HS-27A (cell line): ENCODE results near the gene IL17RD.
A peak's percentile ranks its signal among the peaks of the same experiment; 100 is the strongest.

Experiments
- DNase-seq: peaks from one replicate; pipeline ENCODE4 v3.0.0-alpha.2; 2012; ENCODE audit warnings: low read depth, missing footprints

The IL17RD gene

GRCh38 chr3:57130571-57131209, 34.5 kb downstream of the IL17RD start:
- no peak for DNase-seq

- DNase-seq: no peak
Measured at GRCh38 chr3:57128826-57129667, 36.1 kb downstream of the IL17RD start.

- no peak for DNase-seq
Measured at GRCh38 chr3:57127891-57128518, 37.1 kb downstream of the IL17RD start.

- no peak for DNase-seq
Measured at GRCh38 chr3:57126244-57126643, 38.9 kb downstream of the IL17RD start.

- no peak for DNase-seq
Measured at GRCh38 chr3:57120451-57121174, 44.5 kb downstream of the IL17RD start.

GRCh38 chr3:57120040-57120439, 45.1 kb downstream of the IL17RD start:
- DNase-seq: no peak

- DNase-seq: no peak
Measured at GRCh38 chr3:57118254-57118653, 46.9 kb downstream of the IL17RD start.

GRCh38 chr3:57116501-57116900, 48.7 kb downstream of the IL17RD start:
- no peak for DNase-seq

GRCh38 chr3:57112206-57112605, 52.9 kb downstream of the IL17RD start:
- no peak for DNase-seq

GRCh38 chr3:57110798-57111197, 54.4 kb downstream of the IL17RD start:
- DNase-seq: no peak

GRCh38 chr3:57110214-57110613, 54.9 kb downstream of the IL17RD start:
- DNase-seq: no peak

GRCh38 chr3:57109437-57110199, 55.5 kb downstream of the IL17RD start:
- DNase-seq: no peak

- no peak for DNase-seq
Measured at GRCh38 chr3:57108684-57109083, 56.5 kb downstream of the IL17RD start.

GRCh38 chr3:57105585-57105984, 59.6 kb downstream of the IL17RD start:
- DNase-seq: no peak

- peak; percentile 33 for DNase-seq
Measured at GRCh38 chr3:57100046-57100695, 65.0 kb downstream of the IL17RD start.

GRCh38 chr3:57098418-57099310, 66.5 kb downstream of the IL17RD start:
- no peak for DNase-seq

- DNase-seq: no peak
Measured at GRCh38 chr3:57097536-57097935, 67.6 kb downstream of the IL17RD start.

- DNase-seq: no peak
Measured at GRCh38 chr3:57095363-57095762, 69.8 kb downstream of the IL17RD start.

GRCh38 chr3:57094575-57094974, 70.6 kb downstream of the IL17RD start:
- no peak for DNase-seq

- no peak for DNase-seq
Measured at GRCh38 chr3:57093971-57094535, 71.1 kb downstream of the IL17RD start.
